Measurements from ENCODE around the gene MCCC2. TPM values are rescaled to one million over a fixed set of nuclear protein-coding genes. Genes with fewer than 3 reads are reported as not detected.

The MCCC2 gene
- total and polyA plus RNA-seq, 2 of the 8 experiments (the other 6 are each of a cell fraction or from before 2014, with no cell fraction given): 71.7 to 86.6 TPM

GRCh38 chr5:71631070-71631469 is 43.9 kb downstream of the MCCC2 start (continued):
- TF ChIP-seq CHD7 (IDR thresholded peaks at IDR 0.05; ENCODE audit: insufficient replicate concordance, low read length): no peak
- TF ChIP-seq MAX (IDR thresholded peaks at IDR 0.05): no peak
- no peak for TF ChIP-seq SP4 (IDR thresholded peaks at IDR 0.05; ENCODE audit: low read length)
- no peak for TF ChIP-seq GABPA (IDR thresholded peaks at IDR 0.05; ENCODE audit: borderline replicate concordance, insufficient read depth, low read length)

Measured in H1 (cell line).